Cortex of kidney (tissue), 1 donor: Measurements from ENCODE around the gene TMEM141.
"Not testable (repeated sequence)": the region's sequence is repeated elsewhere in the genome, so short reads cannot be mapped to it uniquely, and the experiment has no call there.

Experiments used
- DNase-seq: peaks from one replicate; lab custom pipeline; 2025; lab: John Stamatoyannopoulos, UW

The TMEM141 gene

DNA sequence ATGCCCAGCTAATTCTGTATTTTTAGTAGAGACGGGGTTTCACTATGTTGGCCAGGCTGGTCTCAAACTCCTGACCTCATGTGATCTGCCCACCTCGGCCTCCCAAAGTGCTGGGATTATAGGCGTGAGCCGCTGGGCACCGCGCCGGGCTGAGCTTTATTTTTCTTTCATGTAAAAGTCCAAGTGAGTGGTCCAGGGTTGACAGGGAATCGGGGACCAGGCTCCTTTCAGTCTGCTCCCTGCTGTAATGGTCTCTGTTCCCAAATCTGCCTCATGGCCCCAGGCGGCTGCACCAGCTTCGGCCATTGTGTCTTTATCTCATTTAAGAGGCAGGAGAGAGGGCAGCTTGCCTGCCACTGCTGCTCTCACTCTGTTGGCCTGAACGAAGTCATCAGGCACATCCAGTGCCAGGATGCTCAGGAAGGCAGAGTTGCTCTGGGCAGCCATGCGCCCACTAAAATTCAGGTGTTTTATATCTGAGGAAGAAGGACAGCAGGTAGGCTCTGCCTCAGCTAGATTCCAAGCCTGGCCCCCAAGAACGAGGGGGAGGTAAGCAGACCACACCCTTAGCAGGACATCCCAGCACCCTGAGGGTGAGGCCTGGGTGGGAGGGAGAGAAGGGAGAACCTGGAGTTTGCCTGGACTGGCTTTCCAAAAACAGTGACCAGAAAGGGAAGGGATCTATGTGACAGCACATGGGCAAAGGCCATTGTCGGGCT, 3.3 kb downstream of the TMEM141 start:
- no peak for DNase-seq

DNA sequence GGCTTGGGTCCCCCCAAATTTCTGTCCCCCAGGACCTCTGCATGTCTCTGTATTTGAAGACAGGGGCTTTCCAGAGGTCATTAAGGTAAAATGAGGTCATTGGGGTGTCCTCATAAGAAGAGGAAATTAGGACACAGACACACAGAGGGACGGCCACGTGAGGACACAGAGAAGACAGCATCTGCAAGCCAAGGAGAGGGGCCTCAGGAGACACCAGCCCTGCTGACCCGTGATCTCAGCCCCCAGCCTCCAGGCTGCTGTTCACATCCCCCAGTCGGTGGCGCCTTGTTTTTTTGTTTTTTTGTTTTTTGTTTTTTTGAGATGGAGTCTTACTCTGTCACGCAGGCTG, 3.8 kb downstream of the TMEM141 start:
- DNase-seq, result no peak

GRCh38 chr9:136796238-136796774, 5.2 kb downstream of the TMEM141 start, which contains the start of gene CCDC183:
CCDC183 (plus strand) TSS chr9:136796338; CDS start chr9:136796398, 60 bp downstream.
- no peak for DNase-seq

- DNase-seq, result not testable (repeated sequence)
Observed at GRCh38 chr9:136796775-136797347, 5.7 kb downstream of the TMEM141 start.

- DNase-seq, result no peak
Observed at GRCh38 chr9:136798708-136799078, 7.5 kb downstream of the TMEM141 start.

GRCh38 chr9:136799079-136799853, 8.1 kb downstream of the TMEM141 start:
- no peak for DNase-seq

DNA sequence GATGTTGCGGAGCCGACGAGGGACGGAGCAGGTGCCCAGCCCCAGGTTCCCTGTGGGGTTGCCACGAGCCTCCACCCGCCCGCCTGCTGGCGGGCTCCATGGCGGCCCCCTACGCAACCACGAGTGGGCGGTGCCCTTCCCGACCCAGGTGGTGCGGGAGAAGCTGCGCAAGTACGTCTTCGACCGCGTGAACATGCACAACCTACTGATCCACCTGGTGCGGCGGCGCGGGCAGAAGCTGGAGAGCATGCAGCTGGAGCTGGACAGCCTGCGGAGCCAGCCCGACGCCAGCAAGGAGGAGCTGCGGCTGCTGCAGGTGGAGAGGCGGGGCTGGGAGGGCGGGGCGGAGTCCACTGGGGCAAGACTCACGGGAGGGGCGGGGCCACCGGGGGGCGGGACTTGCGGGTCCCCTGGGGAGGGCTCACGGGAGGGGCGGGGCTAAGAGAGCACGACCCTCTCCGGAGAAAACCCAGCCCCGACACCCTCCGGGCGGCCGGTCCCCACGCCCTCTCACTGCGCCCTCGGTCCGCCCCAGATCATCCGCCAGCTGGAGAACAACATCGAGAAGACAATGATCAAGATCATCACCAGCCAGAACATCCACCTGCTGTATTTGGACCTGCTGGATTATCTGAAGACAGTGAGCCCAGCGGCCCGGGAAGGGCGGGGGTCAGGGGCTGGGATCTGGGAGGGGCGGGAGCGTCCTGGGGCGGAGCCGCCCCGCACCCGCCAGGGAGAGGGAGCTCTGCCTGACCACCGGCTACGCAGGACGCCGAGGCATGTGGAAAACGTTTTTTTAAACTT, 8.9 kb downstream of the TMEM141 start:
- DNase-seq, result no peak

DNA sequence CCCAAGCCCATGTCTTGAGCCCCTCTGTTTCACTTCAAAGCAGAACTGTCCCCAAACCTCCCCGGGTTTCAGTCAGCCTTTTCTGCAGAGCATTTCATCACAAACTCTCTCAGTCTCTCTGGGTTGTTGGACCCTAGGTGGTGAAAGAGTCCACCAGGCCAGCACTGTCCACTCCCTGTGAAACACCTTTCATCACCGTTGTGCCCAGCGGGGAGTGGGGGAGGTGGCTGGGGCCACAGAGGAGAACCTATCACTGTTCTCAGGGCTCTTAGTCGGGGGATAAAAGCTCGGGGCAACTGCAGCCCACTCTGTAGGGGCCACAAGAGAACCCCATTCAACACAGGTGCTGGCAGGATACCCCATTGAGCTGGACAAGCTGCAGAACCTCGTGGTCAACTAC, 11.2 kb downstream of the TMEM141 start:
- no peak for DNase-seq

DNA sequence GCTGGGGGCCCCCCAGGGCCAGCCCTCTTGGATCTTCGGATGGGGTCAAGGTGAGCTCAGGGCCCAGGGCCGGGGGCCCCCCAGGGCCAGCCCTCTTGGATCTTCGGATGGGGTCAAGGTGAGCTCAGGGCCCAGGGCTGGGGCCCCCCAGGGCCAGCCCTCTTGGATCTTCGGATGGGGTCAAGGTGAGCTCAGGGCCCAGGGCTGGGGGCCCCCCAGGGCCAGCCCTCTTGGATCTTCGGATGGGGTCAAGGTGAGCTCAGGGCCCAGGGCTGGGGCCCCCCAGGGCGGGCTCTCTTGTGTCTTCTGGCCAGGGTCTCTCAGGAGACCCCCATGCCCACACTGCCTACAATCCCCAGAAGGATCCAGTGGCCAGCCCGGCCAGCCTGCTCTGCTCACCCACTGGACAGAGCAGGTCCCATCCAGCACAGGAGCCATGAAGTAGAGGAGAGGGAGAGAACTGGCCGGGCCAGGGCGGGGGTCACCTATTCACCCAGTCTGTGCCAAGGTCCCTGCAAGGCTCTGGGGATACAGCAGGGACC, 11.9 kb downstream of the TMEM141 start:
- DNase-seq, result not testable (repeated sequence)

DNA sequence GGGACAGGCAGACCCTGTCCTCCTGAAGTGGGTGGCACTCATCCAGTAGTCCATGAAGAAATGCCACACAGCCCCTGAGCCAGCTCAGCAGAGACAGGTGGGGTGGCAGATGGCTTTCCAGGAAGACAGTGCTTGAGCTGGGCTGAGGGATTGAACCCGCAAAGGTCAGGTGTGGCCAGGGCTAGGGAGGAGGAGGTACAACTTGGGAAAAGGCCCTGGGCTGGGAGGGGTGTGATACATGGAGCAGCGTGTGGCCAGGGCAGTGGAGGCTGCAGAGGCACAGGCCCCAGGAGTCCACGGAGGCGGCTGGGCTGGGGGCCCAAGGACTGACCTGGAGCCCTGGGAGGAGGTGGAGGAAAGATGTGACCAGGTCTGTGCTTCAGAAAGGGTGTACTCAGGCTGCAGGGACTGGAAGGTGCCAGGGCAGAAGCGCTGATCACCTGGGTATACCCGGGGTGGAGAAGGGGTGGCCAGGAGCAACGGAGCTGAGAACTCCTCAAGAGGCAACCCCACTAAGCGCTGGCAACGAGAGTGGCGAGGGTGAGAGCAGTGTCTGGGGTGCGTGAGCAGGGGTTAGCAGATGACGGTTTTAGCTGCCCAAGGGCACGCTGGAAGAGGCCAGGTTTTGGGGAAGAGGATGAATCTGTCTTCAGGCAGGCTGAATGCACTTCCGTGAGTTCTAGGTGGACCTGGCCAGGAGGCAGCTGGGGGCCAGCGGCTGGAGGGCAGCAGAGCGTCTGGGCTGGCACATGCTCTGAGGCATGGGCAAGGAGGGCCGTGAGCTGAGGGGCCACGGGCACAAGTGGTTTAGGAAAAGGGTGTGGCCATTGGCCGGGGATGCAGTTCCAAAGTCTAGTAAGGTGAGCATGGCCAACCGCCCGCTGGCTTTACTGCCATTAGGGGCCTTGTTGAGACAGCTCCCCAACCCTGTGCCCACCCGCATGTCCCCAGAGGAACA, 12.7 kb downstream of the TMEM141 start:
- no peak for DNase-seq

GRCh38 chr9:136804509-136805206, 13.5 kb downstream of the TMEM141 start:
- no peak for DNase-seq

DNA sequence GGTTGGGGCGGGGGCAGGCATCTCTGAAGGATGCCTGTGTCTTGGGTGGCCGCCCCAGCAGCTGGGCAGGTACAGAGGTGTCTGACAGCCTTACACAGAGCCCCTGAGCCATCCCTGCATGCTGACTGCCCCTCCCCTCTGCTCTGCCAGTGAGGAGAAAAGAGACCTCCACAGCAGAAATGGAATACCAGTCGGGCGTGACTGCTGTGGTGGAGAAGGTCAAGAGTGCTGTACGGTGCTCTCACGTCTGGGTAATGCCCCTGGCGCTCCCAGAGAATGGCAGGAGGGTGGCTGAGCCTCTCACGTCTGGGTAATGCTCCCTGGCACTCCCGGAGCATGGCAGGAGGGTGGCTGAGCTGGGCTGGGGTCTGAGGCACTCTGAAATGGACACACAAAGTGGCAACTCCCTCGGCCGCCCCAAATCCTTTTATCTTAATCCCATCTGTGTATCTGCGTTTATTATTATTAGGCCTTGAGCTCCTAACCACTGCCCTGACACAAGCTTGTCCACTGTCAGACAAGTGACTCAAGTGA, 14.1 kb downstream of the TMEM141 start:
- DNase-seq, result no peak

- no peak for DNase-seq
Observed at GRCh38 chr9:136806067-136806466, 14.9 kb downstream of the TMEM141 start.

GRCh38 chr9:136806631-136807201, 15.6 kb downstream of the TMEM141 start:
- no peak for DNase-seq

DNA sequence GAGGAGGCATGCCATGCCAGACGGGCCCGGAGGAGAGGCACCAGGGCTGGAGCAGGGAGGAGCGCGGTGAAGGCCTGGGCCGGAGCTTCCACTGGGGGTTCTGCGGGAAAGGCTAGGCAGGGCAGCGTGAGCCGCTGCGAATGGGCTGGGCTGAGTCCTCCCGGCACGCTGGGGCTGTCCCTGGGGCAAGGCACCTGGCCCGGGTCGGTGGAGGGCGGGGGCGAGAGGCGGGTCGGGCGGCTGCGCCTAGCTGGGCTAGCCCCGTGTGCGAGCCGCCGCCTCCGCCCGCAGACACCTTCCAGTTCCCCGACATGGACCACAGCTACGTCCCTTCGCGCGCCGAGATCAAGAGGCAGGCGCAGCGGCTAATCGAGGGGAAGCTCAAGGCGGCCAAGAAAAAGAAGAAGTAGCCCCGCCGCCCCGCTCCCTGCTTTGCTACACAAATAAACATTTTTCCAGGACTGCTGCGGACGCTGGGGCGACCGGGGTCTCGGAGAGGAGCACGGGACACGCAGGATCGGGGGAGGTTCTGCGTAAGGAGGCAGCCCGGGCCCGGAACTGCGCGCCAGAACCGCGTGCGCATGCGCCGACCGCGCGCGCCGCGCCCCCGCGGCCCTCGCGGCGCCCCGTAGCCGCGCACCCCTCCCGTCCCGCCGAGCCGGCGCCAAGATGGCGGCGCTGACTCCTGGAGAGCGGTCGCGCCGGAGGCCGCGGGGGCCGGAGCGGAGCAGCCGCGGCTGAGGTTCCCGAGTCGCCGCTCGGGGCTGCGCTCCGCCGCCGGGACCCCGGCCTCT, 16.3 kb downstream of the TMEM141 start, which contains the start of gene RABL6:
RABL6 (plus strand) TSS at position 668 of the 794 bp plus-strand sequence. CDS start 249 bp downstream, outside the sequence.
- no peak for DNase-seq

DNA sequence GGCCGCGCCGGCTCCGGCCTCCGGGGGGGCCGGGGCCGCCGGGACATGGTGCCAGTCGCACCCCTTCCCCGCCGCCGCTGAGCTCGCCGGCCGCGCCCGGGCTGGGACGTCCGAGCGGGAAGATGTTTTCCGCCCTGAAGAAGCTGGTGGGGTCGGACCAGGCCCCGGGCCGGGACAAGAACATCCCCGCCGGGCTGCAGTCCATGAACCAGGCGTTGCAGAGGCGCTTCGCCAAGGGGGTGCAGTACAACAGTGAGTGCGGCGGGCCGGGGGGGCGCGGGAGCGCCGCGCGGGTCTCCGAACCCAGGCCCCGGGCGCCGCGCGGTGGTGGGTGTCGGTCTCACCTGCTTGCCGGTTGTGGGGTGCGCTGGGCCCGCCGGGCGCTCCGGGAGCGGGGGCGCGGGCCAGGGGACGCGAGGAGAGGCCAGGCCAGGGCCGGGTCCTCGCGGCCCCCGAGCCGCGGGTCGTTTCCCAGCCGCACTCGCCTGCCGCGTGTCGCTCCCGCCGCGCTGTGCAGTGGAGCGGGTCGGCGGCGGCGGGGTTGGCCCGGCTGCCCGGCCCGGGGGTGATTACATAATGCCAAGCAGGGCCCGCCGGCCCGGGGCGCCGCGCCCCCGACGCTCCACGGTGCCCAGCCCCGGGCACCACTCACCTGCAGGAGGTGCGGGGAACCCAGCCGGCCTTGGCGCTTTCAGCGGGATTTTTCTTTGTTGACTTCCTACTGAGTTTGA, 17.1 kb downstream of the TMEM141 start:
- no peak for DNase-seq

DNA sequence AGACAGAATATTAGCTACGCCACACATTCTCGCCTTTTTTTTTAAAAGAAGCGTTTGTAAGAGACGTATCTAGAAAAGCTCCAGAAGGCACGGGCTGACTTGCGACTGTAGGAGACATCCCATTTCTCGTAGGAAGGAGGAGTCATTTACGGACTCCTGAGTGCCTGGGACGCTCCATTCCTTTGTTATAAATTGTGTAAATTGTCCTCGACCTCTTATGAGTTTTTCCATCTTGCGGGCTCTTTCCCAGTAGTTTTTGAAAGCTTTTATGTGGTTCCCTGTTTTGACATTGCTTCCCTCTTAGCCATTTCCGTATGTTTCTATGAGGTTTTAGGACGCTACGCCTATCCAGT, 17.6 kb downstream of the TMEM141 start:
- no peak for DNase-seq
